Activated naive CD4-positive, alpha-beta T cell treated with anti-CD3 and anti-CD28 coated beads, Interleukin-2, amount 10 ng/mL, durations not matched to agents 7 days and 5 days (primary cell): ENCODE measurements around the gene AUTS2.

Experiments
- CTCF ChIA-PET: fragments of 350-600 bp; sonication (Branson Sonifier 250); formaldehyde crosslinking; loops from one replicate; lab custom pipeline; 2021; ENCODE audit warnings: antibody characterized with exemption; lab: Charles Lee
- DNase-seq: peaks from one replicate; pipeline ENCODE4 v3.0.0-alpha.2; 2020
- H3K27ac Mint-ChIP-seq: one replicate; pipeline ENCODE4 v1.8.0; 2021; ENCODE audit warnings: mild to moderate bottlenecking, moderate library complexity, mixed read lengths
- H3K27me3 Mint-ChIP-seq: one replicate; pipeline ENCODE4 v1.8.0; 2021; ENCODE audit warnings: mild to moderate bottlenecking, mixed read lengths
- H3K36me3 Mint-ChIP-seq: one replicate; pipeline ENCODE4 v1.8.0; 2021; ENCODE audit warnings: mixed read lengths
- H3K4me1 Mint-ChIP-seq: one replicate; pipeline ENCODE4 v1.8.0; 2021; ENCODE audit warnings: mixed read lengths
- H3K4me3 Mint-ChIP-seq: one replicate; pipeline ENCODE4 v1.8.0; 2021; ENCODE audit warnings: mild to moderate bottlenecking, moderate library complexity, mixed read lengths
- H3K9me3 Mint-ChIP-seq: one replicate; pipeline ENCODE4 v1.8.0; 2021; ENCODE audit warnings: mixed read lengths

AUTS2 gene

DNA sequence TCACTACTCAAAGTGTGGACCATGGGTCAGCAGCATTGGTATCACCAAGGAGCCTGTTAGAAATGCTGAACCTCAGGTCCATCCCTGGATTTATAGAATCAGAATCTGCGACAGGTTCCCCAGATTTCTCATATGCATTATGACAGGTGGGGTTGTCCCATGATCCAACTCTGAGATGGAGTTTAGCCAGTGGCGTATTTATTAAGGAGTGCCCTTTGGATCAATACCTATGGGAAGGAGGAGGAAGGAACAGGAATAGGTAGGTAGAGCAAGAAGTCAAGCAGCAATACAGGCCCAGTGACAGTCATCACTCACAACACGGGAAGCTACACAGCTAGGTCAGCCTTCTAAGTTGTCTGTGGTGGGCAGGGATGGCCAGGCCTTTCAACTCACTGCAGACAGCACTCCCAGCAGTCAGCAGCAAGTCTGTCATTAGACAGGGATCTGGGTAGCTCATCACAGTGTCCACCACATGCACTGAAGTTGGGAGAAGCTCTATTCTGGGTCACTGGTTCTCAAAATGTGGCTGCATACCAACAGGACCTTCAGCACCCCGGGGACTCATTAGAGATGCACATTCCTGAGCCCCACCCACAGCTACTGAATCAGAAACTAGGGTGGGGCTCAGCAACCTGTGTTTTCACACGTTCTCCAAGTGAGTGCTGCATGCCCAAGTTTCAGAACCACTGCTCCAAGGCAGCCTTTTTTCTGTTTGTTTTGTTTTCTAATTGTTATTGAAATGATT lies 1001.3 kb downstream of the AUTS2 start:
- Mint-ChIP-seq H3K4me3 (no peak overlapping the region), H3K4me1 (no peaks in the 10 kb centered on the region), H3K36me3 (no peaks in the 10 kb centered on the region), H3K27me3 (peaks cover 38% of the 10 kb centered on the region), H3K9me3 (peaks cover 6% of the 10 kb centered on the region), H3K27ac (no peak overlapping the region)
- CTCF ChIA-PET: no interaction called here
- no peak for DNase-seq

GRCh38 chr7:70600993-70601392 lies 1002.7 kb downstream of the AUTS2 start:
- CTCF ChIA-PET: no interaction called here

DNA sequence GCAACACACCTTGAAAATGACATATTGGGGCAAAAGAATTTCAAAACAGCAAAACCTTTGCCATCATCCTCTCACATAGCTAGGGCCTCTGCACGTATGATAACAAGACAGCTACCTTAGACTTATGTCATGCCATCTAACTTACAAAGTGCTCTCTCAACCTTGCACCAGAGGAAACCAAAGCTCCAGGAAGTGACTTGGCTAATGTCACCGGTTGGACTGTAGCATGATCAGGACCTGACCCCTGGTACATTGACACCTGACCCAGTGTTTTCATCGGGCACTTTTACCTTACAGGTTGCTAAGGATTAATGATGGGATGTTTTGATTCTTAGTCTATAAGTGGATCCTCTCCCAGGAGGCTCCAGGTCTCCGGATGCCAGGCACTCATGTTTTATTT lies 1003.8 kb downstream of the AUTS2 start:
- Mint-ChIP-seq H3K4me1 (no peaks in the 10 kb centered on the region), H3K27ac (no peak overlapping the region), H3K9me3 (peaks cover 6% of the 10 kb centered on the region), H3K36me3 (no peaks in the 10 kb centered on the region), H3K27me3 (peaks cover 17% of the 10 kb centered on the region), H3K4me3 (no peak overlapping the region)
- CTCF ChIA-PET: no interaction called here
- no peak for DNase-seq

More at GRCh38 chr7:70600993-70601392, 1002.7 kb downstream of the AUTS2 start:
- Mint-ChIP-seq H3K9me3 (peaks cover 6% of the 10 kb centered on the region), H3K4me3 (no peak overlapping the region), H3K27me3 (peaks cover 25% of the 10 kb centered on the region), H3K4me1 (no peaks in the 10 kb centered on the region), H3K36me3 (no peaks in the 10 kb centered on the region), H3K27ac (no peak overlapping the region)
- no peak for DNase-seq

- H3K27ac Mint-ChIP-seq: no peak overlapping the region
- H3K4me1 Mint-ChIP-seq: no peaks in the 10 kb centered on the region
- DNase-seq: no peak
- CTCF ChIA-PET: no interaction called here
- no peak overlapping the region for H3K4me3 Mint-ChIP-seq
- no peaks in the 10 kb centered on the region for H3K27me3 Mint-ChIP-seq
- no peaks in the 10 kb centered on the region for H3K9me3 Mint-ChIP-seq
- no peaks in the 10 kb centered on the region for H3K36me3 Mint-ChIP-seq
Observed at GRCh38 chr7:70607281-70607680, 1009.0 kb downstream of the AUTS2 start.

DNA sequence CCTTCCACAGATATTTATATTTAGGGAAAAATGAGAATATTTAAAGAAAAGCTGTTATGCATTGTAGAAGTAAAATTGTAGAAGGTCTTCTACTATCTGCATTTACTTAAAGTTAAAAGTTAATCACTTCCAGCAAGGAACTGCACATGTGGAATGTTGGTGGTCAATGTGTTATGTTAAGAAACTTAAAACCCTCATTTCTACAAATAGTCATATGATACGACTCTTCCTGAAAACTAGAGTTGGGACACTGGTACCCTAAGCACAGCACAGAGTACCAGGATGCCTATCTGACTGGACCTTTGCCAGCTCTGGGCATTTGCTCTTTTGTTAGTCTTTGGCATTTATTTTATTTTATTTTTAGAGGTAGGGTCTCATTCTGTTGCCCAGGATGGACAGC lies 1009.5 kb downstream of the AUTS2 start:
- DNase-seq: no peak
- no peaks in the 10 kb centered on the region for H3K27me3 Mint-ChIP-seq
- no peaks in the 10 kb centered on the region for H3K9me3 Mint-ChIP-seq
- H3K27ac Mint-ChIP-seq: no peak overlapping the region
- H3K4me1 Mint-ChIP-seq: no peaks in the 10 kb centered on the region
- H3K4me3 Mint-ChIP-seq: no peak overlapping the region
- CTCF ChIA-PET: no interaction called here
- H3K36me3 Mint-ChIP-seq: no peaks in the 10 kb centered on the region

DNA sequence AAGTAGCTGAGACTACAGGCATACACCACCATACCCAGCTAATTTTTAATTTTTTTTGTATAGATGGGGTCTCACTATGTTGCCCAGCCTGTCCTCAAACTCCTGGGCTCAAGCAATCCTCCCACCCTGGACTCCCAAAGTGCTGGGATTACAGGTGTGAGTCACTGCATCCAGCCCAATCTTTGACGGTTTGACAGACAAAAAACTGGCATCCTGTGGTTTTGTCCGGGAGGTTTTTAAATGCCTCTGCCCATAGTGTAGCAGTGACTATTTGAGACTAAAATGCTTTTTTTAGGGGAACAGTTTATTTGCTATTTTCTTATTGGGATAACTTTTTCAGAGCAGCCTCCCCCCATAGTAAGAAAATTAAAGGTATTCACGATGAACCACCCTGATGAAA lies 1010.0 kb downstream of the AUTS2 start:
- CTCF ChIA-PET: no interaction called here
- H3K27me3 Mint-ChIP-seq: no peaks in the 10 kb centered on the region
- H3K27ac Mint-ChIP-seq: no peak overlapping the region
- no peaks in the 10 kb centered on the region for H3K4me1 Mint-ChIP-seq
- DNase-seq: no peak
- no peak overlapping the region for H3K4me3 Mint-ChIP-seq
- H3K9me3 Mint-ChIP-seq: peaks cover 3% of the 10 kb centered on the region
- no peaks in the 10 kb centered on the region for H3K36me3 Mint-ChIP-seq

DNA sequence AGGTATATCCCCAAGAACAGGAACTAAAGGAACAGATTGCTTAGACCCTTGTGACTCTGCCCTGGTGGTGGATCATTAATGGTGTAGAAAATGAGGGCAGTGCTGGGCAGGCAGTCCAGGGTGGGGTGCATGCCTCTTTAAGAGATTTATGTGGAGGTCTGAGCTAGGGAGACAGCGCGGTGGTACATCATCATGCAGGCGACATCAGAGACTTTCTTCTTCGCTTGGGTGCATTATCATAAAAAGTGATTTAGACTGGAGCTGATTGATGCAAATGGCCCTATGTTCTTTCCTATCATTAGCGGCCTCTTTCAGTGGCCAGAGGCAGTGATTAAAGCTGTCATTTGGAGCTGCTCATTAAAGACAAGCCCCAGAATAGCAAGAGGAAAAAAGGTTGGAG lies 1014.5 kb downstream of the AUTS2 start:
- Mint-ChIP-seq H3K27ac (no peak overlapping the region), H3K9me3 (peaks cover 7% of the 10 kb centered on the region), H3K36me3 (no peaks in the 10 kb centered on the region), H3K4me3 (no peak overlapping the region), H3K27me3 (no peaks in the 10 kb centered on the region), H3K4me1 (no peaks in the 10 kb centered on the region)
- DNase-seq: no peak
- CTCF ChIA-PET: no interaction called here

- Mint-ChIP-seq H3K27me3 (no peaks in the 10 kb centered on the region), H3K9me3 (peaks cover 7% of the 10 kb centered on the region), H3K27ac (no peak overlapping the region), H3K4me3 (no peak overlapping the region), H3K36me3 (no peaks in the 10 kb centered on the region), H3K4me1 (no peaks in the 10 kb centered on the region)
- no peak for DNase-seq
- CTCF ChIA-PET: no interaction called here
Observed at GRCh38 chr7:70614237-70615045, 1016.2 kb downstream of the AUTS2 start.

GRCh38 chr7:70615066-70615606 lies 1016.9 kb downstream of the AUTS2 start:
- Mint-ChIP-seq H3K27ac (no peak overlapping the region), H3K4me3 (no peak overlapping the region), H3K4me1 (no peaks in the 10 kb centered on the region), H3K27me3 (no peaks in the 10 kb centered on the region), H3K36me3 (no peaks in the 10 kb centered on the region), H3K9me3 (peaks cover 7% of the 10 kb centered on the region)
- no peak for DNase-seq
- CTCF ChIA-PET: no interaction called here

GRCh38 chr7:70616211-70616610 lies 1017.9 kb downstream of the AUTS2 start:
- Mint-ChIP-seq H3K27me3 (peaks cover 4% of the 10 kb centered on the region), H3K4me1 (no peaks in the 10 kb centered on the region), H3K36me3 (no peaks in the 10 kb centered on the region), H3K27ac (no peak overlapping the region), H3K4me3 (no peak overlapping the region), H3K9me3 (peaks cover 7% of the 10 kb centered on the region)
- DNase-seq: no peak
- CTCF ChIA-PET: interaction anchor here (0.6 kb wide), 1 partner anchor 573 kb away, joined by 4 read pairs; no protein-coding TSS in a partner anchor

DNA sequence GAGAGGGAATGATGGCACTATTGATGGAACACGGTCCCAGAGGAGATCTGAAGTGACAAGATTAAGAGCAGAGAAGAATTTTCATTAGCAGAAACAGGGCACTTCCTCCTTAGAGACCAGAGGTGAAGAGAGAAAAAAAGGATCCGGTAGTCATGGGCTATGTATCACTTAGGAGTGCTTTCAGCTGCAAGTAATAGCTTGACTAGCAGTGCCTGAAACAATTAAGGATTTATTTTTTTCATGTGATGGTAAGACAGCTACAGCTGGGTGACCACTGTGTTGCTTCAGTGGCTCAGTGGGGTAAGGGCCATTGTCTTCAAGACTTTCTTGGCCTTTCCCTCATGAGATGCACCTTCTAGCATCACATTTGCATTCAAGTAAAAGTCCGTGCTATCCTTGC lies 1018.5 kb downstream of the AUTS2 start:
- DNase-seq: no peak
- peaks cover 7% of the 10 kb centered on the region for H3K9me3 Mint-ChIP-seq
- H3K4me1 Mint-ChIP-seq: no peaks in the 10 kb centered on the region
- no peak overlapping the region for H3K27ac Mint-ChIP-seq
- no peak overlapping the region for H3K4me3 Mint-ChIP-seq
- H3K36me3 Mint-ChIP-seq: no peaks in the 10 kb centered on the region
- CTCF ChIA-PET: no interaction called here
- peaks cover 4% of the 10 kb centered on the region for H3K27me3 Mint-ChIP-seq

- CTCF ChIA-PET: no interaction called here
- H3K27me3 Mint-ChIP-seq: peaks cover 4% of the 10 kb centered on the region
- H3K4me3 Mint-ChIP-seq: no peak overlapping the region
- no peak for DNase-seq
- peaks cover 6% of the 10 kb centered on the region for H3K9me3 Mint-ChIP-seq
- no peaks in the 10 kb centered on the region for H3K36me3 Mint-ChIP-seq
- H3K27ac Mint-ChIP-seq: no peak overlapping the region
- no peaks in the 10 kb centered on the region for H3K4me1 Mint-ChIP-seq
Observed at GRCh38 chr7:70618020-70618551, 1019.8 kb downstream of the AUTS2 start.

- Mint-ChIP-seq H3K27ac (no peak overlapping the region), H3K27me3 (peaks cover 4% of the 10 kb centered on the region), H3K9me3 (peaks cover 2% of the 10 kb centered on the region), H3K36me3 (no peaks in the 10 kb centered on the region), H3K4me3 (no peak overlapping the region), H3K4me1 (no peaks in the 10 kb centered on the region)
- CTCF ChIA-PET: no interaction called here
- no peak for DNase-seq
Observed at GRCh38 chr7:70619130-70619529, 1020.9 kb downstream of the AUTS2 start.

DNA sequence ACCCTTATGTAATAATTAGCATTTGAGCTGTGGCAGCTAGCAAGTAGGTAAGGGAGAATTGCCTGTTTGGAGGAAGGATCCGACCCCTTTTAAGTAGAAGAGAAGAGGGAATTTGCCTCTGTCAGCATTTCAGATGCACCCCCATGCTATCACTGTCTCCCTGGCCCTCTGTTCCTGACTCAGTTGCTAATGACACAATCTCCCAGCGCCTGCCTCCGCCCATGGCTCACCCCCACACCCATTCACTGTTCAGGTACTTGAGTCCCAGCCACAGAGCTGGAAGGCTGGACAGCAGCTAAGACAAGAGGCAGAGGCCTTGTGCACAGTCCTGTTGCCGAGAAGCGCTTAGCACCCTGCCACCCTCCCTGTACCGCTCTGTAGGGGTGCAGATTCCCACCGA lies 1021.4 kb downstream of the AUTS2 start:
- Mint-ChIP-seq H3K36me3 (no peaks in the 10 kb centered on the region), H3K27ac (no peak overlapping the region), H3K4me3 (no peak overlapping the region), H3K27me3 (peaks cover 4% of the 10 kb centered on the region), H3K9me3 (peaks cover 2% of the 10 kb centered on the region), H3K4me1 (no peaks in the 10 kb centered on the region)
- DNase-seq: no peak
- CTCF ChIA-PET: no interaction called here
